Measurements from ENCODE around the gene RPRM. TPM values are rescaled to one million over a fixed set of nuclear protein-coding genes. Genes with fewer than 3 reads are reported as not detected.
"Not testable (repeated sequence)": the region's sequence is repeated elsewhere in the genome, so short reads cannot be mapped to it uniquely, and the experiment has no call there.

The RPRM gene
- polyA plus RNA-seq, 3 donors from 2014 or later: not detected

DNA sequence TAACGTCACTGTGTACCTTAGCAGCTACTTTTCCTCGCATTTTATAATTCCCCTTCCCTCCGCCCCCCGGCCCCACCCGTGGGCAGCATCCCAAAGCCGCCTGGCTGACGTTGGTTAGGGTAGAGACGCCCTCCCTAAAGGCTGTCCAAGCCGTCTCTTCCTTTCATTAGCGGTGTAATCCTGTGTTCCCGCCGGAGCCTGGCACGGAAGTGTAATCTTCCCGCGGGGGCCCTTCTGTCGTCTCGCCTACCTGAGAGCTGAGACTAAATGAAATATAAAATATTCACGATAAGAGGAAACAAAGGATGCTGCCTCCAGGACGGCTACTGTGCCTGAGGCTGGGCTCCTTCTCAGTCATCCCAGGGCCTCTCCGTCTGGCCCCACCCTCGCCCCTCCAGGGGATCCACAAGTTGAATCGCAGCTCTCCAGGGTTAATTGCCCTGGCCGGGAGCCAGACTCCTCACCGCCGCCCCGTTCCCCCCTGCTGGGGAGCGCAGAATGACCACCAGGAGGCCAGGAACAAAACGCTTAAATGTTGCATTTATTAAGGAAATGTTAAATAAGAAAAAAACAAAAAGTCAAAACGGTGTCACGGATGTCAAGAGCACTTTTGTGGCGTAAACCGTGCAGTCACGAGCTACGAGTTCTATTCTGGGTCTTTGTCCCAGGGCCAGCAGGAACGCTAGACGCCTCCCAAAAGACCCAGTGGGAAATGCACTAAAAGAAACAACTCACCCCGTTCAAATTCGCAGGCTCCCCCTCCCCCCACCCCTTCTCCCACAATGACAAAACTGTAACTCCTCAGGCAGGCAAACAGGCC lies 1.5 kb downstream of the RPRM start:
- Mint-ChIP-seq H3K4me3 (peak overlapping the region; percentile 23 to 78 (median 70)), H3K36me3 (no peaks in the 10 kb centered on the region), H3K27ac (no peak overlapping the region), H3K27me3 (ENCODE audit: low read depth in 3 of 3) (peaks cover 9 to 26% (median 20%) of the 10 kb centered on the region in 3 donors), H3K9me3 (peaks cover 0 to 4% (median 0%) of the 10 kb centered on the region in 6 donors), H3K4me1 (peaks cover 19 to 23% of the 10 kb centered on the region in 2 donors)
- DNase-seq: no peak

DNA sequence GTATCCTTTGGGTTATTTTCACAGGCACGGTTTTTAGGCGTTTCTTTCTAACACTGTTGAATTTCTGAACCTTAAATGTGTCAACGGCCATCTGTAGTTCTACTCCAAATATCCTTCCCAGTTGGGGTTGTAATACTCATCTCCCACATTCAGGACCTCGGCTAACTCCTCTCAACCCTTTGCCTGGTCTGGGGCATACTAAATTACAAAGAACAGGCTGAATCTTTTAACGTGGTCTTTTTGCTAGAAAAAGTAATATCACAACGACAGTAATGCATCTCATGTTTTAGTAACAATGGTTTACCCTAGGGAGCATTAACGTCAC lies 2.1 kb downstream of the RPRM start:
- DNase-seq: no peak
- Mint-ChIP-seq H3K4me1 (peaks cover 19 to 23% of the 10 kb centered on the region in 2 donors), H3K27ac (no peak overlapping the region), H3K27me3 (ENCODE audit: low read depth in 3 of 3) (peaks cover 9 to 26% (median 20%) of the 10 kb centered on the region in 3 donors), H3K4me3 (no peak overlapping the region), H3K9me3 (peaks cover 0 to 4% (median 0%) of the 10 kb centered on the region in 6 donors), H3K36me3 (no peaks in the 10 kb centered on the region)

DNA sequence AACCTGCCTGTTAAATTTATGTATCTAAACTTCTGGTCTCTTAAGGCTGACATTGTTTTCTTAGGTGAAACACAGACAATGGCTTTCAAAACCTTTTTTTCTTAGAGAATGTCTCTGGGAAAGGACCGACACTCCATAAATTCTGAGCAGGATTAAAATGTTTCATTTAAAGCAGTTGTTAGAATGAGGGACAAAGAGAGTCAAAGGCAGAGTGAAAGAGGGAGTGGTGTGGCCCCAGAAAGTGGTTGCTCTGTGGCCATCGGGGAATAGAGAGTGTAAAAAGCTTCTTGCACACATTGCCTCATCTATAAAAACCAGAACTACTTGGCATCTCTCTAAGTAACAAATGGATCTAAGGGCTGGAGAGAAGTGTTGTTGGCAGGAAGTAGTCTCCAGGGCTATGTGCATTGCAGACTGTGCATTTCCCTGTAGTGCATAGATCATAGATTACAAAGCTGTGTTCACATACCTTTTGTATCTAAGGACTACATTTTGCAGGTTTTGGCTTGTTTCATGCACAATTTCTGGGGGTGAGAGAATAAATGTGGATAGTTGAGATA lies 3.6 kb downstream of the RPRM start:
- H3K27me3 Mint-ChIP-seq (ENCODE audit: low read depth in 3 of 3): peaks cover 9 to 26% (median 18%) of the 10 kb centered on the region in 3 donors
- peaks cover 19 to 23% of the 10 kb centered on the region in 2 donors for H3K4me1 Mint-ChIP-seq
- no peak overlapping the region for H3K4me3 Mint-ChIP-seq
- no peak for DNase-seq
- H3K36me3 Mint-ChIP-seq: no peaks in the 10 kb centered on the region
- H3K9me3 Mint-ChIP-seq: peaks cover 0 to 4% (median 0%) of the 10 kb centered on the region in 6 donors
- H3K27ac Mint-ChIP-seq: no peak overlapping the region

DNA sequence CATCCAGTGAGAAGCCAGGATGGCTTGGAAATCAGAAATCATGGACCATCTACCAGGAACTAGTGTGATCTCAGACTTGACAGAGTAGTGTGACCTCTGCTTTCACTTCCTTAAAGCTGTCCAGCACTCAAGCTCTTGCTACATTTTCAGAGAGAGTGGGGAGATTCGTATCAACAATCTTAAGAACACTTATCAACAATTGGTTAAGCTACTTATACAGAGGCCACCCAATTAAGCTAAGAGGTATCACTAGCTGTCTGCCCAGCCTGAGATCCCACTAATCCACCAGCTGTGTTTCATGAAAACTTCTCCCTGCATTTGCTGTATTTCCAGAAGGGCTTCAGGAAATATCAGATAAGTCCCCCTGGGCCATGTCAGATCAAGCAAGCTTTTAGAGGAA lies 4.2 kb downstream of the RPRM start:
- no peak overlapping the region for H3K4me3 Mint-ChIP-seq
- H3K9me3 Mint-ChIP-seq: peaks cover 0 to 4% (median 0%) of the 10 kb centered on the region in 6 donors
- H3K4me1 Mint-ChIP-seq: peaks cover 17 to 22% of the 10 kb centered on the region in 2 donors
- DNase-seq: no peak
- H3K27ac Mint-ChIP-seq: no peak overlapping the region
- peaks cover 7 to 26% (median 15%) of the 10 kb centered on the region in 3 donors for H3K27me3 Mint-ChIP-seq (ENCODE audit: low read depth in 3 of 3)
- no peaks in the 10 kb centered on the region for H3K36me3 Mint-ChIP-seq

DNA sequence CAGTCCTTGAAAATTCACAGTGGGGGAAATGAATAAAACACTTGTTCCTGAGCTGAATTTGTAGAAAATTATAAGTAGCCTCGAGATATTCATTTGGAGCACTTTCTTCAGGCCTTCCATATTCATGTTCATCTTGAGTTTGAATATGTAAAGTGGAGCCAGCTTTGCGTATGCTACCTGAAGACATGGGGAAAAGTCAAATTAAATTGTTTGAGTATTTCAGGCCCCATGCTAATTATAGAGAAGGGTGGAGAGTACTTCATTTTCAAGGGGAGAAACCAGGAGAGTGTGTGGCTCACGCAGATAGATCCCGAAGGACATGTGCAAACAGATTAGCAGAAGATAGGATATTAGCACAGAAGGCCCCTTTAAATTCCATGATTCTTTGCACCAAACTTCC lies 7.7 kb downstream of the RPRM start:
- Mint-ChIP-seq H3K27me3 (ENCODE audit: low read depth in 3 of 3) (peaks cover 0 to 2% (median 1%) of the 10 kb centered on the region in 3 donors), H3K36me3 (no peaks in the 10 kb centered on the region), H3K9me3 (peaks cover 0 to 4% (median 2%) of the 10 kb centered on the region in 6 donors), H3K27ac (no peak overlapping the region), H3K4me1 (no peaks in the 10 kb centered on the region), H3K4me3 (no peak overlapping the region)
- DNase-seq: no peak

DNA sequence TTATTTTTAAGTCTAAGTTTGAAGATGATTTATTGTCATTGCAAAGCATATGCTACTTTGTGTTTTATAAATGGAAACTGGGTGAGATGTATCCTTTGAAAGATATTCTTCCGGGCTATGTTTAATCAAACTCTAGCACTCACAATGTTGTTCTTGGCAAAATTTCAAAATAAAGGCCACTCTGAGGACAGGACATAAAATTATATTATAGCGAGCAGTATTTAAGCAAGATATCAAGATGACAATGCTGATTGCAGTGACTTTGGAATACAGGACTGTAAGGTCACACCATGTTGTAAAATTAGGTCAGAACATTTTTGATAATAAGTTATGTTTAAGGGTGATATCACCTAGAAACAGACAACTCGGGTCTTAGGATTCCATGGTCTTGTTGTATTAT lies 14.2 kb downstream of the RPRM start:
- H3K27ac Mint-ChIP-seq: no peak overlapping the region
- no peaks in the 10 kb centered on the region for H3K36me3 Mint-ChIP-seq
- H3K4me3 Mint-ChIP-seq: no peak overlapping the region
- no peaks in the 10 kb centered on the region for H3K4me1 Mint-ChIP-seq
- H3K27me3 Mint-ChIP-seq (ENCODE audit: low read depth in 3 of 3): peaks cover 0 to 2% (median 0%) of the 10 kb centered on the region in 3 donors
- H3K9me3 Mint-ChIP-seq: peaks cover 0 to 5% (median 2%) of the 10 kb centered on the region in 6 donors
- DNase-seq: no peak

DNA sequence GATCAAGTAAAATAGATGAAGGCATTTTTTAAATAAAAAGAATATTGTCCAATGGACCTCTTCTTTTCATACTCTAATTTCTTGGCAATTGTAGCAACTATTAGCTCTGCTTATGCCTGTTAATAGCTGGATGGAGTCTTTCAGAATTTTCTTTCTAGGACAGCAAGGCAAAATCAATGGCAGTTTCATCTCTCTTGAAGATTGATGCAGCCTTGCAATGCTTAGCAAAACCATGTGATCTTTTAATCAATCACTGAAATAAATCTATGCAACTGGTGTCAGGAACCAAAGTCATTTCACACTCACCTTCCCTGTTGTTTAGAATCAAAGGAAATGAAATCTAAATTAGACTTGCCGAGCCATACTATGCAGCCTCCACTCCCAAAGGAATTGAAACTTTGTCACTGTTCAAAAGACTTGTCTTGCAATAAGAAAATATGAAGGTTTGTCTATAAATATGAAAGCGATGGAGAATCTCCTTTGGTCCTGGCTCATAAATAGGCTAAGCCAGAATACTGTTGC lies 16.2 kb downstream of the RPRM start:
- Mint-ChIP-seq H3K9me3 (peaks cover 0 to 5% (median under 1%) of the 10 kb centered on the region in 6 donors), H3K4me3 (no peak overlapping the region), H3K36me3 (no peaks in the 10 kb centered on the region), H3K4me1 (no peaks in the 10 kb centered on the region), H3K27me3 (ENCODE audit: low read depth in 3 of 3) (peaks cover 0 to 2% (median 0%) of the 10 kb centered on the region in 3 donors), H3K27ac (no peak overlapping the region)
- no peak for DNase-seq

DNA sequence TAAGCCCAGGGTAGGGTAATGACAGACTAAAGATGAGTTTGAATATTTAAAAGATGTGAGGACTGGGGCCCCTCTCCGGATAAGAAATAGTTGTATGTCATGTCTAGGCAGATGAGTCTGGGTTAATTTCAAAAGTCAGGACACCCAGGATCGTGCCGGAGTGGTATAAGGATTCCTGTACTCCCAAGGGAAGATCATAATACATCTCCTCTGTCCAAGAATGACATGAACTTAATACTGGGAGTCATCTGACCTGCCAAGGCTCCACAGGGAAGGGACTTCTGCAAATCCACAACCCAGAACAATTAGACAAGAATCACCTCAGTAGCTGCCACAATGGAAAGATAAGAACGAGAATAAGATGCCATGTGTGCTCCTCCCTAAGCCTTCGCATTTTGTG lies 17.1 kb downstream of the RPRM start:
- H3K27ac Mint-ChIP-seq: no peak overlapping the region
- peaks cover 0 to 2% (median 0%) of the 10 kb centered on the region in 3 donors for H3K27me3 Mint-ChIP-seq (ENCODE audit: low read depth in 3 of 3)
- H3K36me3 Mint-ChIP-seq: no peaks in the 10 kb centered on the region
- H3K9me3 Mint-ChIP-seq: peaks cover 0 to 5% (median 0%) of the 10 kb centered on the region in 6 donors
- H3K4me1 Mint-ChIP-seq: no peaks in the 10 kb centered on the region
- no peak overlapping the region for H3K4me3 Mint-ChIP-seq
- no peak for DNase-seq

DNA sequence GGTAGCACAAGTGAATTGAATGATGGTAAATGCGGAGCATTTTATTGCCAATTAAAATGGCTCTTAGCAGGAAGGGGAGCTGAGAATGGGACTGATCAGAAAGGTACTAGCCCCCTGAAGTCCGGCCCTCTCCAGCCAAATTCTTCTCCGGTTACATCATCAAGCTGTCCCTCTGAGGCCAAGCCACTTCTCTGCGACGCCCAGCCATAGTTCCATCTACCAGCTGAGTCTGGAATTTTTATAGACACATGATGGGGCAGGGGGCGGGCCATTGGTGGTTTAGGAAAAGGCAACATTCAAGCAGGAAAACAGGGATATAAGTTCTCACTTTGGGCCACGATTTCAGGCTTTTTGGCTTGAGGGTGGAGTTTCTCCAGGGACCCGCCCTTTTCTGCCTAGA lies 22.7 kb downstream of the RPRM start:
- H3K4me3 Mint-ChIP-seq: no peak overlapping the region
- peaks cover 0 to 5% (median 0%) of the 10 kb centered on the region in 6 donors for H3K9me3 Mint-ChIP-seq
- no peaks in the 10 kb centered on the region for H3K4me1 Mint-ChIP-seq
- H3K27ac Mint-ChIP-seq: no peak overlapping the region
- no peaks in the 10 kb centered on the region for H3K27me3 Mint-ChIP-seq (ENCODE audit: low read depth in 3 of 3)
- H3K36me3 Mint-ChIP-seq: no peaks in the 10 kb centered on the region
- no peak for DNase-seq

DNA sequence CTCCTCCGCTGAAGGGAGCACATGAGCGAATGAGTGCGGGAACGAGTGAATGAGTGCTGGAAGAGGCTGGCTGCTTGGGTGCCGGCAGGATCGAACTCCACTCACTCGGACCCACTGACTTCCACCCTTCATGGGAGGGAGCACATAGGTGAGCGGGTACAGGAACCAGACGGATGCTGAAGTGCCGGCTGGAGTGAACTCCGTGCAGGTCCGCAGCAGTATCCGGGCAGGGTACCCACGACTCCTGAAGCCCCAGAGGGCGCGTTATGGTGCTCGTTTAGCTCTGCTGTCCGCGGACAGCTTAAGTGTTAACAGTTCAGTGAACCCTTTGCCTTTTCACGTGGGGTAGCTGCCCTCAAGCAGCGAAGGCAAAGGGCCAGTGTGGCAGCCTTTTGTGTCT lies 23.2 kb downstream of the RPRM start:
- H3K36me3 Mint-ChIP-seq: no peaks in the 10 kb centered on the region
- H3K4me1 Mint-ChIP-seq: no peaks in the 10 kb centered on the region
- H3K27me3 Mint-ChIP-seq (ENCODE audit: low read depth in 3 of 3): no peaks in the 10 kb centered on the region
- H3K27ac Mint-ChIP-seq: no peak overlapping the region
- DNase-seq: no peak
- H3K9me3 Mint-ChIP-seq: peaks cover 0 to 5% (median under 1%) of the 10 kb centered on the region in 6 donors
- no peak overlapping the region for H3K4me3 Mint-ChIP-seq

DNA sequence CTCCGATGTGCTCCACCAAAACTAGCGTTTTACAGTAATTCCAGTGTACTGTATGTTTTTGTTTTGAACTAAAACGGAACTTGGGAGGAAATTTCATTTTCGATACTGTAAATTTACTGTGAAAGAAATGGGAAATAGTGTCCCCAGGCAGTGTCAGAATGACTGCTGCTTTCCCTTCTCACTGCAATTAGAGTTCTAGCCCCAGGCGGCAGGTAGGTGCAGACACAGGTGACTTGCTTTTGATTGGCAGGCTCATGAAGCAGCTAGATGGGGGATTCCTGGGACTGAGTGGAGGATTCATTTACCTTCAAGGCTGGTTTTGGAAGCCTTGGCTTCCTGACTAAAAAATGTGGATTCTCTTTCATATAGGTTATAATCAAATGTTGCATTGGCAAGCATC lies 27.0 kb downstream of the RPRM start:
- Mint-ChIP-seq H3K27ac (no peak overlapping the region), H3K4me3 (no peak overlapping the region), H3K9me3 (peaks cover 0 to 16% (median 3%) of the 10 kb centered on the region in 6 donors), H3K4me1 (no peaks in the 10 kb centered on the region), H3K27me3 (ENCODE audit: low read depth in 3 of 3) (peaks cover 0 to 2% (median 0%) of the 10 kb centered on the region in 3 donors), H3K36me3 (no peaks in the 10 kb centered on the region)
- no peak for DNase-seq

DNA sequence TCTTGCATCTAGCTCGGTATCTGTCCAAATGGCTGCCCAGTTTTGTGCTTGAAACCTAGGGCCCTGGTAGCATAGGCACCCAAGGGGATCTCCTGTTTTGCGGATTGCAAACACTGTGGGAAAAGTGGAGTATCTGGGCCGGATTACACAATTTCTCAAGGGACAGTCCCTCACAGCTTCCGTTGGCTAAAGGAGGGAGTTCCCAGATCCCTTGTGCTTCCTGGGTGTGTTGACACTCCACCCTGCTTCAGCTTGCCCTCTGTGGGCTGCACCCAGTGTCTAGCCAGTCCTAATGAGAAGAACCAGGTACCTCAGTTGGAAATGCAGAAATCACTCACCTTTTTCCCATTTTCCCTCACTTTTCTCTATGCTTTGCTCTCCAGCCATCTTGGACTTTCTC lies 35.5 kb downstream of the RPRM start:
- no peak for DNase-seq
- peaks cover 17 to 29% (median 22%) of the 10 kb centered on the region in 6 donors for H3K9me3 Mint-ChIP-seq
- no peak overlapping the region for H3K4me3 Mint-ChIP-seq
- H3K27ac Mint-ChIP-seq: no peak overlapping the region
- H3K4me1 Mint-ChIP-seq: no peaks in the 10 kb centered on the region
- H3K36me3 Mint-ChIP-seq: peaks cover 0 to 4% (median 0%) of the 10 kb centered on the region in 3 donors
- H3K27me3 Mint-ChIP-seq (ENCODE audit: low read depth in 3 of 3): peaks cover 0 to 2% (median 2%) of the 10 kb centered on the region in 3 donors

DNA sequence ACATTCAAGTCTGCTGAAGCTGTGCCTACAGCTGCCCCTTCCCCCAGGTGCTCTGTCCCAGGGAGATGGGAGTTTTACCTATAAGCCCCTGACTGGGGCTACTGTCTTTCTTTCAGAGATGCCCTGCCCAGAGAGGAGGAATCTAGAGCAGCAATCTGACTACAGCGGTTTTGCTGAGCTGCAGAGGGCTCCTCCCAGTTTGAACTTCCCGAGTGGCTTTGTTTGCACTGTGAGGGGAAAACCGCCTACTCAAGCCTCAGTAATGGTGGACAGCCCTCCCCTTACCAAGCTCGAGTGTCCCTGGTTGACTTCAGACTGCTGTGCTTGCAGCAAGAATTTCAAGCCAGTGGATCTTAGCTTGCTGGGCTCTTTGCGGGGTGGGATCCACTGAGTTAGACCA lies 35.9 kb downstream of the RPRM start:
- not testable (repeated sequence) for H3K27ac Mint-ChIP-seq; H3K36me3 Mint-ChIP-seq; H3K4me1 Mint-ChIP-seq; H3K27me3 Mint-ChIP-seq (ENCODE audit: low read depth in 3 of 3); DNase-seq; H3K4me3 Mint-ChIP-seq
- peaks cover 17 to 29% (median 22%) of the 10 kb centered on the region in 6 donors for H3K9me3 Mint-ChIP-seq

DNA sequence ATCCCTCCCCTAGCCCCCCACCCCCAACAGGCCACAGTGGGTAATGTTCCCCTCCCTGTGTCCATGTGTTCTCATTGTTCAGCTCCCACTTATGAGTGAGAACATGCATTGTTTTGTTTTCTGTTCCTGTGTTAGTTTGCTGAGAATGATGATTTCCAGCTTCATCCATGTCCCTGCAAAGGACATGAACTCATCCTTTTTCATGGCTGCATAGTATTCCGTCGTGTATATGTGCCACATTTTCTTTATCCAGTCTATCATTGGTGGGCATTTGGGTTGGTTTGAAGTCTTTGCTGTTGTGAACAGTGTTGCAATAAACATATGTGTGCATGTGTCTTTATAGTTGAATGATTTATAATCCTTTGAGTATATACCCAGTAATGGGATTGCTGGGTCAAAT lies 38.5 kb downstream of the RPRM start:
- H3K27me3 Mint-ChIP-seq (ENCODE audit: low read depth in 3 of 3); DNase-seq; H3K27ac Mint-ChIP-seq; H3K4me1 Mint-ChIP-seq; H3K4me3 Mint-ChIP-seq; H3K36me3 Mint-ChIP-seq: not testable (repeated sequence)
- H3K9me3 Mint-ChIP-seq: peaks cover 17 to 29% (median 26%) of the 10 kb centered on the region in 6 donors

Measured in immature natural killer cell (primary cell).